Fibroblast of skin of right quadriceps (primary cell): ENCODE data around the gene PPP1R13B.

Source experiments
- DNase-seq: peaks from one replicate; pipeline ENCODE4 v3.0.0-alpha.2; 2013

PPP1R13B gene

DNA sequence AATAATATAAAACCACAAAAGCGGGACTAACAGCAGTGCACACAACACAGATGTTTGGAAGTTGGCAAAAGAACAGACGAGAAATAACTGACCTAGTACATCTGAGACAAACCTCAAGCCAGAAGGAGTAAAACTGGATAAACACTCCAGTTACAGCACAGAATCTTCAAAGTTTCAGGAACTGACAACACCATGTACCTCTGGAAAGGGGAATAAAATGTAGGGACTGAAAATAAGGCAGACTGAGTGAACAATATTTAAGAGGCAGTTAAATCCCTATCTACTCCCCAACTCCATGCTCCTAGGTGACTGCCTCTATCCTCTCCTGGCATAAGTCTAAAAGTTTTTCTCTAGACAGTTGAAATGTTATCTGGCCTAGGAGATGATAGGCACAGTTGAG, 73.9 kb downstream of the PPP1R13B start:
- DNase-seq: no peak

DNA sequence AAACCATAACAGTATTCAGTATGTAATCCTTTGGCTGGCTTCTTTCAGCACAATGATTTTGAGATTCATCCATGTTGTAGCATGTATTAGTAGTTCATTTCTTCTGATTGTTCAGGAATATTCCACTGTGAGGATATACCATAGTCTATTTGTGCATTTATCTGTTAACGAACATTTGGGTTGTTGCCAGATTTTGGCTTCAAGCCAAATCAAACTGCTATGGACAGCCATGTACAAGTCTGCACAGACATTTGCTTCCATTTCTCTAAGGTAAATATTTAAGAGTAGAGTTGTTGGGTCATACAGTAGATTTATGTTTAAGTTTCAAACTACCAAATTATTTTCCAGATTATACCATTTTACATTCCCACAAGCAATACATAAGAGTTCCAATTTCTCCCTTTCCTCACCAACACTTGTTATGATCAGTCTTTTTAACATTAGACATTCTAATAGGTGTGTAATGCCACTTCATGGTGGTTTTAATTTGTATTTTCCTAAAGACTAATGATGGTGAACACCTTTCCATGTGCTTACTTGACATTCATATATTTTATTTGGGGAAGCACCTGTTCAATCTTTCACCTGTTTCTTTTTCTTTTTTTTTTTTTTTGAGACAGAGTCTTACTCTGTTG, 75.2 kb downstream of the PPP1R13B start:
- no peak for DNase-seq

DNA sequence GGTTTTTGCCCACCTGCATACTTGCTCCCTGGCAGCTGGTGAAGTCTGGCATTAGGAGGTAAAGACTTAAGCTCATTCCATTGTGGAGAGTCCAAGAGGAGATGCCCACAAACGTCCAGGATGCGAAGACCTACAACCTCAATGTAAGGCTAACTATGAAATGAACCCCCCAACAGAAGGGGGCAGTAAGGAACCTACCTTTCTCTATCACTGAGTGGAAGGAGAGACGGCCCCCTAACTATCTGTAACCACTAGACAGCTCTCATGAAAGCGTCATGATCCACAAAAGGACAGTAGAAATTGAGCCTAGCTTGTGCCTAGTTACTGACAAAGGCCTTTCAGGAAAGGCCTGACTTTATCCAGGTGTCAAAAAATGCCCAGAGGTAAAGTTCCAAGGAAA, 76.5 kb downstream of the PPP1R13B start:
- no peak for DNase-seq

DNA sequence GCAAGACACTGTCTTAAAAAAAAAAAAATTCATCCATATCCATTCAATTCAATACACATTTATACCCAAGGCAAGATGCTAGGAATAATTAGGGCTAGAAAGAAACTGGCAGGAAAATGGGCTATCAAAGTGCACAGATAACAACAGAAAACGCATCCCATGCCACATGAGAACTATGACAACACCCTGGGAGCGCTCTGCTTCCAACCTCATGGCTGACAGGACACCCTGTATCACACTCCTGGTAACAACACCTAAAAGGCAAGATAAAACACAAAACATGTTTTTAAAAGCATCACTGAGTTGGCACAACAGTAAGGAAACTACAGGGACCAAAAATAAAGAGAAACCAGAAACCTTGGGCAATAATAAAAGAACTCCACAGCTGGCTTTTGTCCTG, 76.9 kb downstream of the PPP1R13B start:
- no peak for DNase-seq

DNA sequence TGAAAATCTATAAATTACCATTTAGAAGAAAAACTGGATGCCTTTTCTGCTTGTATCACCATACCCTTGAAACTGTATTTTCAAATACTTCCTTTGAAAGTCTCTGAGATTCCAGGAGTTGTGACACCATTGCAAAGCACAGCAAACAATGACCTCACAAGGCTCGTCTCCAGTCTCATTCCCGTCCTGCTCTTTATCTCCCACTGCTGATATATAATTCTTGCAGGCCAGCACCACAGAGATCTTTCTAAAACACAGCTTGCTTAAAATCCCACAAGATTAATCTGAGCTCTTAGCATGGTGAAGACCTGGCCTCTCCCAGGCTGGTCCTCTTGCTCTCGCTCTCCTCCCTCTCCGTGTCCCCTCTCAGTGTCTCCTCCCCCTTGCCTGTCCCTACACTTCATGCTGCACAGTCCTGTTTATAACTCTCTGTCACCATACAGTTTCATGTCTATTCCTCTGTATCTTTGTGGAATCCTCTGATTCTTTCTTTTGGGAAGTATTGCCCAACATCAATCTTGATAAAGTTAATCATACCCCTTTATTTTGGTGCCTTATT, 80.0 kb downstream of the PPP1R13B start:
- no peak for DNase-seq

DNA sequence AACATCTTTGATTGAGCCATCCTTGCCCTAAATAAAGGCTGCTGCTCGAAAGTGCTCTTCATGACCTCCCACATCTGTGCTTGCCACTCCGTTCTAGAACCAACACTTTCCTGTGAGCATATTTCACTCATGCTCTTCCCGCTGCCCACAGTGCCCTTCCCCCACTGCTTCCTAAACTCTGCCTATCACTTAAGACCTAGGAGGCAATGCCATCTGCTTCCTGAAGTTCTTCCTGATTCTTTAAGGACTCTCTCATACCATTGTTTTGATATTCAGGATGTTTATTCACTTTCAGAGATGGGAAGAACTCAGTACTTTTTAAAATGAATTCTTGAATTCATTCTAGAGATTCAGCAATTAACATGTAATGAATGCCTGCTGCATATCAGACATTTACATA, 81.8 kb downstream of the PPP1R13B start:
- DNase-seq: no peak

DNA sequence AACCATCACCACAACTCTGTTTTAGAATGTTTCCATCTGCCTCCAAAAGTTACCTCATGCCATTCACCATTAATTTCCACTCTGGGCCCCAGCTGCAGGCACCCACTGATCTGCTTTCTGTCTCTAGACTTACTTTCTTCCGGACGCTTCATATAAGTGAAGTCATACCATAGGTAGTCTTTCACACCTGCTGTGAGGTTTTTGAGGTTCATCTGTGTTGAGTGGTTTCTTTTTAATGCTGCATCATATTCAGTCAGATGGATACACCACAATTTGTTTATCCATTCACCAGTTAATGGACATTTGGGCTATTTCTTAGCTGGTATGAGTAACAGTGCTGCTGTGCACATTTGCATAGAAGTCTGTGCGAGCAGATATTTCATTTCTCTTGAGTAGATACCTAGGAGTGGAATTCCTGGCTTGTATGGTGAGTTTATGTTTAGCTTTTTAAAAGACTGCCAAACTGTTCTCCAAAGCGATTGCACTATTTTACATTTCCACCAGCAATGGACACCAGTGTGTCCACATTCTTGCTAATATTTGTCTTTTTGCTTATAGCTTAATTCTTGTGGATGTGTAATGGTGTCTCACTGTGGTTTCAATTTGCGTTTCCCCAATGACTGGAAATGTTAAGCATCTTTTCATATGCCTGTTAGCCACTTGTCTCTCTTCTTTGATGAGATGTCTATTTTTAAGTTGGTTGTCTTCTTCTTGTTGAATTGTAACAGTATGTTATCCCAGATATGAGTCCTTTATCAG, 83.5 kb downstream of the PPP1R13B start:
- no peak for DNase-seq

DNA sequence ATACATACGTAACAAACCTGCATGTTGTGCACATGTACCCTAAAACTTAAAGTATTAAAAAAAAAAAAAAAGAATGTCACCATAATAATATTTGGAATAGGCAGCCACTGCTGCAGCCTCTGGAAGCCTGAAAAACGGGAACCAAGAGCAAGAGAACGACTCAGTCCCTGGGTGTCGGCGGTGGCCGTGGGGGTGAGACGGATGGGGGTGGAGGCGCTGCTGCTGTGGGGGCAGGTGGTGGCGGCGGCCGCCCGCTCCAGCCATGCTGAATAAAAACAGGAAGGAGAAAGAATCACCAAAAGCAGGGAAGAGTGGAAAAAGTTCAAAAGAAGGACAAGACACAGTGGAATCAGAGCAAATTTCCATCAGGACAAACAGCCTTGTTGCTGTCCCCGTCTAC, 84.8 kb downstream of the PPP1R13B start:
- no peak for DNase-seq

DNA sequence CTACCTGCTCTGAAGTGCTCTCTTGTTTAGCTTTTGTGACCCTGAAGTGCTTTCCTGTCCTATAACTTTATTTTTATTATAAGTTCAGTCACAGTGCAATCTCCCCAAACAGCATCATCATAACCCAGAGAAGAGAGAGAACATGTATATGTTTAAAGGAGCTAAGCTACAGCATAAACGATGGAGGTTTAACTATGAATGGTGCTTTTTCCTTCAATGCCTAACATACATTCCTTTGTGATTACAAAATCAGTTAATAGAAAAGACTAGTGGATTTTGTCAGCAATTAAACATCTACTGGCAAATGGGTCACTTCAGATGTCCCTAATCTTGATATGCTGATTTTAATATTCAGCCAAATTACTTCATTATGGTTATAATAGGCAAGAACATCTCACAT, 85.3 kb downstream of the PPP1R13B start:
- peak; percentile 26 for DNase-seq

DNA sequence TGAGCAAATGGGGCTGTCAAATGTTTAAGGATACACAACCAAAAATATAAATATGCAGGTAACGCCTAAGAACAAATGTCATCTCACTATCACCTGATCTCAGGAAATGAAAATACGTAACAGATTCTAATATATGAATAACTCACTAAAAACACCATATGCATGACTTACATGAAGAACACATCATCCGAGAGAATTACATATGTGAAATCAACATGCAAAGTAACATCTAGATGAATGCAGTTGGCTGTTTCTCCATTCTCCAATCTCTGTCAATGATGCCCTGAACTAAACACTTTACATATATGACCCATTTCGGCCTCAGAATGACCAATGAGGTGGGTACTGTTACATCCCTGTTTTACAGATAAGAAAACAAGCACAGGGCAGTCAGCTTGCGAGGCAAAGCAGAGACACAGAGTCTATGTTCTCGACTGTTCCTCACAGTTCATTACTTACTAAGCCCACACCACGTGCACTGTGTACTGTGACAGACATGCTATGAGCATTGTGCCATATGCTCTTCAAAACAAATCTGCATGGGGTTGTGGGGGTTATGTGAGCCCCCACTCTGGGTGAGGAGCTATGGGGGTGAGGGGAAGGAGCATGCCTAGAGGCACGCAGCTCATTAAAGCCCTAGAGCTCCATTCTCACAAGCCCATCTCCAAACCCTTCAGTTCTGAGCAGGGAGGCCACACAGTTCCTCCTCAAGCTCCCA, 89.2 kb downstream of the PPP1R13B start:
- no peak for DNase-seq

DNA sequence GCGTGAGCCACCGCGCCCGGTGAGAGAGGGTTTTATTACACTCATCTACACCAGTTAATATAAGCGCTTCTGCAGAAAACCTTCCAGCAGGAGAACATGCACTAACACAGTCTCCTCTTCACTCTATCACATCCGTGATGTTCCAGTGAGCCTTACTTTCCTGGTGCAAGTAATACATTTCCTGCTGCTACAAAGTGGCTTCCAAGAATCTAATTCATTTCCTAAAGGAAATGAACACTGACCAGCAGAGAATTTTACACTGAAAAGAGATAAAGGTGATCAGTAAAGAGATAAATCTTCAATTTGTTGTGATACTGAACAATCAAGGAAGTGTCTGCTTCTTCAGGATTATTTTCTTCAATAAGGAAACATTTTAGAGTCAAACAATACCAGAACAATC, 92.3 kb downstream of the PPP1R13B start:
- DNase-seq: no peak

DNA sequence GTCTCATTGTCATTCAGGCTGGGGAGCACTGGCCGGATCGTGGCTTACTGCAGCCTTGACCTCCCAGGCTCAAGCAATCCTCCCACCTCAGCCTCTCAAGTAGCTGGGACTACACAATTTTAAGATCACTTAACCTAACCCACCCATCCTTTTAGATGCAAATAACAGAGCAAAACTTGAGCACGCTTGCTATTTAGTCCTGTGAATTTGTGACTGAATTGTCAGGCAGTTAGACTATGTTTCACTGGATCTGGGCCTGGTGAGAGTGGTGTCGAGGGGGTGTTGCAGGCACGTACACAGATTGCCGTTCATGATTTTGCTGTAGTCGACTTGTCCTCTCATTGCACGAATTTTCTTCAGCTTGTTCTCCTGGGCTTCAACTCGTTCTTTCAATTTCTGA, 93.6 kb downstream of the PPP1R13B start:
- DNase-seq: no peak

DNA sequence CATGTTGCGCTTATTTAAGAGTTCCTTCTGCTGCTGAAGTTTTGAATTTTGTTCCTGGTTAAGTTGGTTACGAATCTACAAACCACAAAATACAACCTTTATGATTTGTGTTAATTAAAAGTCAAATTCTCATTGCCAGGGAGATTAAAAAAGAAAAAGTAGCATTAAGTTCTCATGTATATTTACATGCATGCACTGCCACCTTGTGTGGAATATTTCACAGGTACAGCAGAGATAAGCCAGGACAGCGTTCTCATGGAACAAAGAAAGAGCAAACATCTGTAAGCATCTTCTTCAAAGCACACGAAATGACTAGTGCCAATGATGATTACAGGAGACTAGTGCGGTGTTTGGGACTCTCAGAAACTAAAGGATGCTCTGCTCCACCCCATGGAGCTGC, 97.5 kb downstream of the PPP1R13B start:
- no peak for DNase-seq

DNA sequence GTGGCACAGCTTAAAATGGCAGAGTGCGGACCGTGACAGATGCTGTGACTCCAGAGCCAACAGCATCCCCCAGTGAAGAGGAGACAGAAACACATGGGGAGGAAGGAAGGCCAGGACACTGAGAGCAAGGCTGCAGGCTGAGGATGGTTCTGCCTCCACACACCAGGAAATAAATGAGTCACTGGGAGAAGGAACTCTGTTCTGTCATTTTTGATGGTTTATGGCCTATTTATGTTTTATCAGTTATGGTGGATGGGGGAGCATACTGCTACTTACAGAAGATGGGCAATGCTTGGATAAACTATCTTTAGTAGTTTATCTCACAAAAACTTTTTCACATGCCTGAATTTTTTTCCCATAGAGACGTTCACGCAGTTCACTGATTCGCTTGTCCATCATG, 97.9 kb downstream of the PPP1R13B start:
- peak; percentile 21 for DNase-seq

DNA sequence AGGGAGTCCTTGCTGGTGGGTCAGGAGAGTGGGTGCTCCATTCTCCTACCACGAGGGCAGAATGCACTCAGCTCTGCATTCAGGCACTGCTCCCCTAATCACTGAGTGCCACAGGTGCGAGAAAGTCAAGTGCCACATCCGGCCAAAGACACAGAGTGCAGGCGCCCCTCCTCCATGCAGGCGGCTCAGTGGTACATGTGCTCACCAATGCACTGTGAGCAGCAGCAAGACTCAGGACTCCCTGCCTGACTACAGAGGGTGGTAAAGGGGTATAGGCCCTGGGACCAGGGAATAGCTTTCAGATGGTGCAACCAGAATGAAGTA, 98.9 kb downstream of the PPP1R13B start:
- no peak for DNase-seq

DNA sequence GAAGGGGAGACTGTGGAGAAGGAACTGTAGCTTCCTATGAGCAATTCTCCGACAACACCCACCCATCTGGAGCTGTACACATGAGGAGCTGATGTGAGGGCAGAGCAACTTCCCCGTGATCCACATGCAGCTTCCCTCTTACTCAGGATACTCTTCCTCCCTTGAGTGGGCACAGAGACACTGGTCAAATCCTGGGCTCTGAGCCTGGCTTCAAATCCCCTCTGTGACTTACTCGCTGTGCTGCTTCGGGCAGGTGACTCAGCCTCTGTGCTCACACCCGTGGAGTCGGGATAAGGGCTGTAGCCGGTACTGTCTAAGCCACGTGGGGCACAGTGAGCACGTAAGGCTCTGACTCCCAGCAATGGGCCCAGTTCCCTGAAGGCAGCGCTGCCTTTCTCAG, 100.7 kb downstream of the PPP1R13B start:
- DNase-seq: peak; percentile 39

DNA sequence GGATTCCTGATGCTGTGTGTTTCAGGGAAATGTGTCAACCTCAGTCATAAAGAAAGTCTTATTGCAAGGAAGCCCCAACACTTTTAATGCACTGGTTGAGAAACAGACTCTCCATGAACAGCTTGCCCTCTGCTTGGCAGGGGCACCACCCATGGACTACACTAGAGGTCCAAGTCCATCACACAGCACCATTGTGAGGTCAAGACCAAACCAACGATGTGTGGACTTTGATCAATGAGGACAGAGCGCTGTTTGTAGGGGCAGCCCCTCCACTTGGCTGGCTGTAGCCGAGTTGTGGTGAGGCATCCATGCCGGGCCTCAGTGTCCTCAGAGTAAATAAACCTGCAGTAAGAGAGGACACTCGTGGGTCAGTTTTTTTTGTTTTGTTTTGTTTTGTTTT, 102.0 kb downstream of the PPP1R13B start:
- no peak for DNase-seq

DNA sequence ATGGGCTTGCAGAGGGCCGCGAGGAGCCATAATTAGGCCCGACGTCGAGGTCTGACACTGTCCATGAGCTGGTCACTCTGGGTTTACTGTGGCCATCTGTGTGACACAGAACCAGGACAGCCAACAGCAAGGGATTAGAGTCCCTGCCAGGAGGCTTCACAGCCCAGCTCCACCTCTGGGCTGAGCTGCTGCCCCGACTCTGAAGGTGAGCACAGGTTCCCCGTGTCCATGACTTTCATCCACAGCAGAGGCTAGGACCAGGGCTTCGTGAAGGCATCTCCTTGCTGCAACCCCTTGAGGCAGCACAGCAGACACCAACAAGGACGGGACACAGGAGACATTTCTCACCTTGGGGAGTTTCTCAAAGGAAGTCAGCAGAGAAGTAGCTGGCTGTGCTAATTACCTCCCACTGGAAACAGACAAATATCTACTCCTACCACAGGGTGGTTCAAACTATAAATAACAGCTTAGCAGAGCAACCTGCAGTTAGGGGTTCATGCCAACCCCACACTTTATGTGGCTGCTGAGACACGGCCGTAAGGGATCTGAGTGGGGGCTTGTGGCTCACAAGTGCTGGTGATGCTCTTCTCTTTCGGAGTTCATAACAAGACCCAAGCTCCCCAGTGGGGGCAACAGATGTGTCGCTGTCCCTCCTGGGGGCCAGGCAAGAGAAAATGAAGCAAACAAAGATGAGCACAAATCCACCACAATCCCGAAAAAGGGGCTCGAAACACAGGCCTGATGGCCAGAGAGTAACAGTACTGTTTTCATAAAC, 102.6 kb downstream of the PPP1R13B start:
- DNase-seq: no peak

DNA sequence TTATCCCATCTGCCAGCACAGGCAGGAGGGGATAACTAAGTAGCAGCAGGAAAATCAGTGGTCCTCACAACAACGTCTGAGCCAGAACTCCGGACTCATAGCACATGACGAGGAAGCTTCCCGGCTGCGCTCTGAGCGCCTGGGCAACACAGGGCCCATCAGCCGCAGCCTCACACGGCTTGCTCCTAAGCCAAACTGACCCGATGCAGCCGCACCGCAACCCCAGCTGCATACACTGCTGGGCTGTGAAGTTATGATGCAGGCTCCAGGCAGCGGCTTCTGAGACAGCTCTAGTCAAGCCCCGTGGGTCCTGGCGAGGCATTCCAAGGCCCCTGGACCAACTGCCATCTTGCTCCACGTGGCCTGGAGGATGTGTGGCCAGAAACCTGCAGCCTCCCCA, 103.7 kb downstream of the PPP1R13B start:
- no peak for DNase-seq

DNA sequence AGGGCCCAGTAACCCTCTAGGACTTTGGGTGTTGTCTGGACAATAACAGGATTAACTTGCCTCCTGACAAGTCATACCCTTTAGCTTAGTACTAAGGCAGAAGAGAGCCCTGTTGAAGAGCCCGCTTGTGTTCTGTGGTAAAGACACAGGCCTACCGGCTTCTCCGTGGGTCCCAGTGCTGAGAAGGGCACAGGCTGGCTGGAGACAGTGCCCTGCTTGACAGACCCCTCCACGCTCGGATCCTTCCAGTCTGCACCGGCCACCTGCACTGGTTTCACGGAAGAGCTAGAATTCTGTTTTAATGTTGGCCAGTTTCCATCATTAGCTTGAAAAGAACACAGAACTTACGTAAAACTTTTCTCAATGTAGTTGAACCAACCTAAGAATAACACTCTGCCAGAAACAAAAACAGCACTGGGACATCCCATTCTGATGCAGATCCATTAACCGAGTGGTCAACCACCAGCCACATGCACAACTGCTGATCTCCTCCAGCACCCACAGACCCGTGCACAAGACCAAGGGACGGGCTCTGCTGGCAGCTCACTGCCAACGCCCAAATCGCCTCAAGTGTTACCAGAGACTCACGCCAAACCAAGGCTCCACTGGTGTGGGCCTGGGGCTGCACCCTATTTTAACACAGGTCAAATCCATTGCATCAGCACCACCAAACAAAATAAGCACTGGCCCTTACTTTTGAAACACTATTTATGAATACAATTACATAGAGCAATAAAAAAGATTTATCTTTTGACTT, 104.7 kb downstream of the PPP1R13B start:
- no peak for DNase-seq

DNA sequence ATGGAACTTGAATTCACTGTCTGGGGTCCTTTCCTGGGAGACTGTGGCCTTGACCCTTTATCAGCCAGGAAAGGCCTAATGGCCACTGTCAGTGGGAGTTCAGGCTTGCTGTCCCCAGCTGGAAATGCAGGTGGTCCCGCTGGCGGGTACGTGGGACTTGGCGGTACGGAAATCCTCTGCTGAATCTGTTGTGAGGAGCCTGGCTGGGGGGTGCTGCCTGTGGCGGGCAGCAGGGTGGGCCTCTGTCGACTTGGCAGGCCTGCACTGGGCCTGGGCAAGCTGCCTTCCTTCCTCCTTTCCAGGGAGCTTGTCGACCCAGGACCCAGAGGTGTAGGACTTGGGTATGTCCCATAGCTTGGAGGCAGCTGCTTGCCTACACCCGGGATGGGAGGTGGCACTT, 105.5 kb downstream of the PPP1R13B start:
- DNase-seq: no peak

DNA sequence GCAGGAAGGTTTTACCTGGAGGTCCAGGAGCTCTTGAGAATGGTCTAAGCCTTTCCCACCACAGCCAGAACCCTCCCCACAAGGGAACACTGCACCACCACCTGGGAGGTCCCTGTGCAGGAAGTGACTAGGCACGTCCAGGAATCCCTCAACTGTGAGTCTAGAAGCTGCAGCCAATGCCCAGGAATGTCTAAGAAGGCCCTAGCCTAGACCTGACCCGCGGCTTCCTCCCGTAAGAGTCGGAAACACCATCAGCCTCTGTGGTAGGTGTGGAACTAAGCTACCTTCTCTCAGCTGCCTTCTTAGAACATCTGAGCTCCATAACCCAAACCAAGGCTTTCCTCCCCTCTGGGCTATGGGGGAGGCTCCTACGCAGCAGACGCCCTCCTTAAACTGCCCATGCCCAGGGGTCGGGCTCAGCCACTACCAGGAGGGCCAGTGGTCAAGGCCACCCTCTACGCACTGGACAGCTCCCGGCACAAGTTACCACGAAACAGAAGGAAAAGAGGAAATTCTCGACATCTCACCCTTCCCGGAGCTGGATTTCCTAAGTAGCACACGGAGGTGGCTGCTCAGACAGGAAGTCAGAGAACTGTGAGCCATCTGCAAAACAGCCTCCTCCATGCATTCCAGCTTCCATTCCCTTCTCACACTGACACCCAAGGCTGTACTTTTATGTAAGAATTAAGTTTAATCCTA, 106.2 kb downstream of the PPP1R13B start:
- DNase-seq: peak; percentile 55
